Fibroblast of skin of abdomen (primary cell): ENCODE data around the gene GAD2. TPM values are rescaled to one million over a fixed set of nuclear protein-coding genes. Genes with fewer than 3 reads are reported as not detected.

Experiments
- DNase-seq: peaks from one replicate; pipeline ENCODE4 v3.0.0-alpha.2; 2013
- polyA plus RNA-seq, 2 experiments: library from polyadenylated mRNA; unstranded; fragments of 120-200 nt; gene quantifications; one replicate each; pipeline ENCODE4 v1.2.1, GENCODE V29; 2013; ENCODE audit not compliant: insufficient read length in 2 of 2

GAD2 gene
- not detected for polyA plus RNA-seq (2013, experiment 1 of 2; ENCODE audit: insufficient read length)
- not detected for polyA plus RNA-seq (2013, experiment 2 of 2; ENCODE audit: insufficient read length)

DNA sequence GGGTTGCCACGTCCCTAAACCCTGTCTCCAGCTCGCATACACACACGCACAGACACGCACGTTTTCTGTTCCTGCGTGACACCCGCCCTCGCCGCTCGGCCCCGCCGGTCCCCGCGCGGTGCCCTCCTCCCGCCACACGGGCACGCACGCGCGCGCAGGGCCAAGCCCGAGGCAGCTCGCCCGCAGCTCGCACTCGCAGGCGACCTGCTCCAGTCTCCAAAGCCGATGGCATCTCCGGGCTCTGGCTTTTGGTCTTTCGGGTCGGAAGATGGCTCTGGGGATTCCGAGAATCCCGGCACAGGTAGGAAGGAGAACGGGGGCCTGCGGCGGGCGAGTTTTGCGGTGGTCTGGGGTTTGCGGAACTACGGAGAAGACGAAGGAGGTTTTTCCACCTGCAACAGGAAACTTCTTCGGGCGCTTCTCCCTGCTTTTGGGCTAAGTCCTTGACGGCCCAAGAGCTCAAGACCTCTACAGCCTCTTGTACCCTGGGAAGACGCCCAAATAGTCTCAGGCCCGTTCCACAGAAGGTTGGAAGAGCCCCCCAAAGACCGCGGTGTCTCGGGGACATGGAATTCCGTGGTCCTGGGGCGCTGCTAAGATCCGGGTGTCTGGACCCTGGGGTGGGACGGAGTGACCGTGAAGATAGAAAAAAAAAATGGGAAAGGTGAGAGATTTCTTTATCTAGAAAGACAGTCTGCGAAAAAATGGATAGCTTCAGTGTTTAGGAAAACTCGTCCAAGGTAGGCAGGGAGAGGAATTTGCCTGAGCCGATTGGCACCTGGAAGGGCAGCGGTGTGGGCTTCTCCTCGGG is at the start of gene GAD2:
GAD2 (plus strand) TSS at position 190 of the 811 bp plus-strand sequence; CDS start at position 226, 36 bp downstream.
- DNase-seq: no peak

DNA sequence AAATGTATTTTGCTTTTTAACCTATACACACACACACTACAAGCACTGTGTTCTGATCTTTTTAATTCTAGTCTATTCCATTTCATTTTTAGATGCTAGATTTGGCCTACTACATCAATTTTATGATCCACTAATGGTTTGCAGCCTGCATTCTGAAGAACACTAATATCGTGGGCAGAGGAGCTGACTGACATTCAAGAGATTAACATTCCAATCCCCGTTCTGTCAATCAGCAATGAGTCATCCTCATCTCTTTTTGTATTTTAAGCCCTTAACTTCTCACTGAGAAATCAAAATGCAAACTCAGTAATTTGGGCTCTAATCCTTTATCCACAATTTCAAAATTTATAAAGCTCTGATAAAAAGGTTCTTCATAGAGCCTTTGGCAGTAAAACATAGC is 47.1 kb upstream of the GAD2 start:
- no peak for DNase-seq

DNA sequence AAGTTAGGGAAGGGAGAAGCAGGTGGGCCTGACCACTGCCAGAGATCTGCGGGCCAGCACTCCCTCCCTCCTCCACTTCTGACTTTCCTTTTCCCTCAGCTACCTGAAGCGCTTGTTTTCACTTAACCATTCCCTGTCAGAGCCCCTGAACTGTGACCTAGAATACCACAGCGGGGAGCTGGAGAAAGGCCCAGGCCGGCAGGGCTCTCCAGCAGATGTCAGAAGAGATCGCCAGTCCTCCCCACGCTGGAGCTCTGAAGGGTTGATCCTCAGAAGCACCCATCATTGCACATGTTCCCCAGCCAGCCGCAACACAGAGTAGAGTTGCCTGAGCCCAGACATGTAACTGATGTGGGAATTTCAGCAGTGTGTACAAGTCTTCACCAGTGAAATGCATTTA is 44.4 kb upstream of the GAD2 start:
- DNase-seq: no peak

DNA sequence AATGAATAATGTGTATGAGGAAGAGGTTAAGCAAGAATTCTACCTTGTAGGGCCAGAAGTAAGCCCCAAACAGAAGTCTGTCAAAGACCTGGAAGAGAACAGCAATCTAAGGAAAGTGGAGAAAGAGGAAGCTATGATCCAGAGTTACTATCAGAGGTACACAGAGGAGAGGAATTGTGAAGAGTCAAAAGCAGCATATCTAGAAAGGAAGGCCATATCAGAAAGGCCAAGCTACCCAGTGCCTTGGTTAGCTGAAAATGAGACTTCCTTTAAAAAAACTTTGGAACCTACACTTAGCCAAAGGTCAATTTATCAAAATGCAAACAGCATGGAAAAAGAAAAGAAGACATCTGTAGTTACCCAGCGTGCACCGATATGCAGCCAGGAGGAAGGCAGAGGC is 42.7 kb upstream of the GAD2 start:
- no peak for DNase-seq

DNA sequence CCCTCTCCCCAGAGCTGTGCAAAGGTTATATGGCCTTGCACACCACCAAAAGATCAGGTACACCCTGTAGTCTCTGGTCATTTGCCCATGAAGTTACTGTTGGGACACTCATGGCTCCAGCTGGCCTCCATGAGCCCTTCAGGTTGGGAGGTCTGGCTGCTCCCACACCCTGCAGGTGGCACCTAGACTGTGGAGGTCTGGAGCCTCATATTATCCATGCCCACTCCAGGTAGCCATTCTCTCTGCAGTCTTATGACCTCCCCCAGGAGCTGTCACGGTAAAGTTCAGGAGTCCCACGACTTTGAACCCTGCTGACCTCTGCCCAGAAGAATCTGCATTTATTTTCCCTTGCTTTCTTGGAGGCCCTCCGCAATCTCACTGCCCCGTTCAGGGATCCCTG is 39.2 kb upstream of the GAD2 start:
- no peak for DNase-seq

GRCh38 chr10:26194275-26194674 is 22.3 kb upstream of the GAD2 start:
- no peak for DNase-seq

GRCh38 chr10:26197248-26197647 is 19.3 kb upstream of the GAD2 start:
- DNase-seq: no peak

DNA sequence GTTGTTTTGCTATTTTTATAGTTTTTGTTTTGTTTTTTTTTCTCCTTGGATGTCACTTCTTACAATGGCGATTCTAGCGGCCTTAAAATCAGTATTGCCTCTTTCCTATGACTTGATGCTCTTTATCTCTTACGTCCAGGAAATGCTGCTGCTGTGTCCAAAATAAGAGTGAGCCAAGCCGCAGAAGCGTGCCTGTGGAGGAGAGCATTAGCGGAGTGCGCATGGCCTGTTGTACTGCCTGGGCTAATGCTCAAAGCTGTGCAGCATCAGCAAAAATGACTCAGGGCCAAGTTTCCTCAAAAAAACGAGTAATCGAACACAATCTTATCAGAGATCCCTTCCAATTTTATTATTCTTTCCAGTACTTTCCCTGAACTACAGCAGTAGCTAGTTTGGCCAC is 18.5 kb upstream of the GAD2 start:
- no peak for DNase-seq

DNA sequence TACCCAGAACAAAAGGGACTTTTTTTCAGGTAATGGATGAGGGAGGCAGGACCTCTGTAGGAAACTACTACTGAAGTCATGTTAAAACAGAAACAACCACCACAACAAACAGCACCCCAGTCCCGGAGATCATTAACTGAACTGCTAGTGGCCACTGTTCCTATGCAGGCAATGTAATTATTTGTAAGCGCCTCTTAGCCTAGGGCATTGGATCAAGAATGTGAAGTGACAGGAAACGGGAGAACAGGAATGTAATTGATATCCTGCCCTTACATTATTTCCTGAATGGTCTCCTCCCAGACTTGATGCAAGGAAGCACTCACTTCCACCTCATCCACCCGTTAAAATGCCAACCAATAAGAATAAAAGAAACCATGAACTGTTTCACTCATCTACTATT is 16.7 kb upstream of the GAD2 start:
- no peak for DNase-seq

DNA sequence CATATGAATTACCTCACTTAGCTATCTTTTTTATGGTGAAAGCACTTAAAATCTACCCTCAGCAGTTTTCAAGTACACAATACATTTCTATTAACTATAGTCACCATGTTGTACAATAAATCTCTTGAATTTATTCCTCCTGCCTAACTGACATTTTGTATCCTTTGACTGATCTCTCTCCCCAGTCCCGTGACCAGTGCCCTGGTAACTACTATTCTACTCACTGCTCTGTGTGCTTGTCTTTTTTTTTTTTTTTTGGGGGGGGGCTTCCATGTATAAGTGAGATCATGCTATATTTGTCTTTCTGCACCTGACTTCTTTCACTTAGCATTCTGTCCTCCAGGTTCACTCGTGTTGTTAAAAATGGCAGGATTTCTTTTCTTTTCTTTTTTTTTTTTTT is 11.4 kb upstream of the GAD2 start:
- no peak for DNase-seq

- no peak for DNase-seq
Observed at GRCh38 chr10:26211781-26212444, 4.7 kb upstream of the GAD2 start.

GRCh38 chr10:26212511-26212910 is 4.1 kb upstream of the GAD2 start:
- no peak for DNase-seq

GRCh38 chr10:26213157-26213800 is 3.3 kb upstream of the GAD2 start:
- DNase-seq: no peak

- no peak for DNase-seq
Observed at GRCh38 chr10:26214004-26214403, 2.6 kb upstream of the GAD2 start.

DNA sequence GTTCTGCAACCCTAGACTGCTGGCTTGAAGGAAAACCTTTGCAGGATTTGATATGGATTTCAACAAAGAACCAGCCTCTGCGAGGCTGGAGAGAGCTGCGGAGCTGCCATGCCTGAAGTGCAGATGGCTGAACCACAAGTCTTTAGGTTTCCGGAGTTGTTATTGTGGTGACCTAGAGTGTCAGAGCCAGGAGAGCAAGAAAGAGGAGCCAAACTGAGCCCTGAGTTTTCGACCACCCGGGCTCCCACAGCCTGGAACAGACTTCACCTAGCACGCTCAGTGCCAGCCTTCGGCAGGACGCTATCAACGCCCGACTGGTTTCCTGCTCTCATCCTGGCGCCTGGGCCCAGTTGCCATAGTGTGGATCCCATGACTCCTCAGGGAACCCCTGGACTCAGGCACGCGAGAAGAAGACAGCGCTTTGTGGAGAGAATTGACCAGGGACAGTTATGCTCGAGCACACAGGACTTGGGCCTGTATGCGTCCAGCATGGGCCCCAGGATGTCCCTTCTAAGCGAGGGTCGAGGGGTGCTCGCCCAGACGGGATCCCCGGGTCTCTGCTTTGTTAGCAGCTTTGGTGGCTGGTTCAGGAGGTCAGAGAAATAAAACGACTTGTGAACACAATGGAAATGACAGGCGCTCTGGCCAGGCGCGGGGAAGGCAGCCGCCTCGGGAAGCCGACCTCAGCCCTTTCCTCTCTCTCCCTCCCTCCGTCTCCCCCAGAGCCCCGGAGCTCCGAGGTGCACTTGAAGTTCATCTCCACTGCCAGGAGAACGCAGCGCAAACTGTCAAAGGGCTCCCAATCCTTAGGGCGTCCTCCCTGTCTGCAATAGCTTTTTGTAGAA is 1.8 kb upstream of the GAD2 start:
- DNase-seq: no peak

DNA sequence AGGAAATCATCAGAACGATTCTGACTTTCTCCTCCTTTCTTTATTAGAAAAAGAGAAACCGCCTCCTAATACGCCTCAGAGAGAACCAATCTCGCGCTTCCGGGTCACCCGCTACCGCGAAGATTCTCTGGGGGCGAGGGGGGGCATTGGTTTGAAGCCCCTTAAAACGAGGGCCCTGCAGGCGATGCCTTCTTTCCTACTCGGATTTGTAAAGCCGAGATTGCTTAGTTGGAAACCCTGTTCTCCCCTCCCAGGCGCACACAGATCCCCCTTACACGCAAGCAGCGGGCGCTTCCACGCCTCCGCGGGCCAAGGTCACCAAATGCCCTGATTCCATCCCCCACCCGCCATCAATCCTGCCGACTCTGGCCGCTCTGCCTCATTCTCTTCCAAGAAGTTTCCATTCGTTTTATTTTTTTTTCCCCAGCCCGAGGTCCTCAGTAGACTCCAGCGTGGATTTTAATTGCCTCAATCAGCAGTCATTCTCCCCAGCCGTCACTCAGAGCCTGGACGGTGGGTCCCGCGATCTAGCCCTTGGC is 1.1 kb upstream of the GAD2 start:
- DNase-seq: no peak

DNA sequence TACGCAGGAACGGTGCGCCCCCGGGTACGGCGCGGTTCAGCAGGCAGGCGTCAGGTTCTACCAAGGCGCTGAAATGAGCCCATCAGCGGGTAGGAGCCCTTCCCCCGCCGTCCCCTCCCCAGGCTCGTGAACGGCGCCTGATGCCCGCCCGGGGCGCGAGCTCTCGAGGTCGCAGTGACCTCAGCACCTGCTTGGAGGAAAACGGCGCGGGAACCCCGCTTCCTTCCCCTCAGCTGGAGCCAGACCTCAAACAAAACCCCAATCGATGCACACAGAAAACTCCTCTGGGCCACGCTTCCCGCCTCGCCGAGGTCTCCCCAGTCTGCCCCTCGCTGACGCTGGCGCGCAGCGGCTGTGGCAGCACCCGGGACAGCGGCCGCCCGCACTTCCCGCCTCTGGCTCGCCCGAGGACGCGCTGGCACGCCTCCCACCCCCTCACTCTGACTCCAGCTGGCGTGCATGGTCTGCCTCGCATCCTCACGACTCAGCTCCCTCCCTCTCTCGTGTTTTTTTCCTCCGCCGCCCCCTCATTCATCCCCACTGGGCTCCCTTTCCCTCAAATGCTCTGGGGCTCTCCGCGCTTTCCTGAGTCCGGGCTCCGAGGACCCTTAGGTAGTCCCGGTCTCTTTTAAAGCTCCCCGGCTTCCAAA is 514 bp upstream of the GAD2 start:
- DNase-seq: peak; percentile 4

DNA sequence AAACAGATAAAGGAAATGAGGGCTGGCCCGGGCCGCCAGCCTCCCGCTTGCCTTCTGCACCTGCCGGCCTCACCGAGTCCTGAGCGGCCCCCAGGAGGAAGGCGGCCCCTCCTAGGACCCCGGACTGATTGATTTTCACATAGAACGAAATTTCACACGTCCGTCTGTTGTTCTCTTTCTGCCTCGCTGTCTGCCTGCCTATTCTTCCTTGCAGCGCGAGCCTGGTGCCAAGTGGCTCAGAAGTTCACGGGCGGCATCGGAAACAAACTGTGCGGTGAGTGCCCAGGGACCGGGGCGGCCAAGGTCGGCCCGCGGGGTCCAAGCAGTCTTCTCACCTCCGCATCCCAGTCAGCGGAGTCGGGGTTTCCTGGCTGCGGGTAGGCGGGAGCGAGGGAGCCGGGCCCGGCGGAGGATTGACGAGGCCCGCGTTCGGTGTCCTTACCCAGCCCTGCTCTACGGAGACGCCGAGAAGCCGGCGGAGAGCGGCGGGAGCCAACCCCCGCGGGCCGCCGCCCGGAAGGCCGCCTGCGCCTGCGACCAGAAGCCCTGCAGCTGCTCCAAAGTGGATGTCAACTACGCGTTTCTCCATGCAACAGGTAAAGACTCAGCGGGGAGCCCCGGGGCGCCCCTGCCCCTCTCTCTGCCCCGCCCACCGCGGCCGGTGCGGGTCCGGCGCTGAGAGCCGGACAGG is 967 bp downstream of the GAD2 start:
- DNase-seq: no peak

- no peak for DNase-seq
Observed at GRCh38 chr10:26219676-26220075, 3.1 kb downstream of the GAD2 start.

DNA sequence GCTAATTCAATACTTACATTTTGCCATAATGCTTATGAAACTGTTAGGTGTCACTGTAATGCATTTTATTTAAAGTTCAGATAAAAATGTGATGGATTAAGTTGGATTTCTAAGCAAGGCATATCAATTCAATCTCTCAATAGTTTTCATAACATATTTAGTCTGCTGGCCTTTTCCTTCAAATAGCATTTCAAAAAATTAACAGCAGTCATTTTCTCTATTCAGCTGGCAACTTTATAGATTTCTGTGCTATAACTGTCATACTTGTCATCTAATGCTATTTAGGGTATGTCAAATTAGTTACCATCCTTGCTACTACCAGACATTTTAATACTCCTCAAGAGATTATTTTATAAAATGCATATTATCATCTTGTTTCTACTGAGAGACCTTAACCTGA is 4.3 kb downstream of the GAD2 start:
- DNase-seq: no peak

- DNase-seq: no peak
Observed at GRCh38 chr10:26221541-26221940, 5.0 kb downstream of the GAD2 start.
